A673 (cell line): ENCODE data around the gene COX6B2. TPM values are rescaled to one million over a fixed set of nuclear protein-coding genes. Genes with fewer than 3 reads are reported as not detected.

Experiments used
- BruUV-seq: library from RNA; stranded (reverse); fragments of 400-500 nt; replicated peaks from 2 replicates; lab custom pipeline; 2021; lab: Mats Ljungman, UMichigan
- CTCF ChIA-PET: fragments of 300-600 bp; sonication (Branson Sonifier 250); formaldehyde crosslinking; loops from one replicate; lab custom pipeline; 2022; ENCODE audit warnings: antibody characterized with exemption; lab: Charles Lee
- POLR2A ChIA-PET: fragments of 300-600 bp; sonication (Branson Sonifier 250); formaldehyde crosslinking; loops from one replicate; lab custom pipeline; 2022; ENCODE audit warnings: antibody characterized with exemption; ENCODE audit not compliant: low non-redundant PET; lab: Charles Lee
- DNase-seq: peaks from one replicate; pipeline ENCODE4 v3.0.0-alpha.2; 2015; ENCODE audit warnings: low spot score
- H3K27ac ChIP-seq: fragments of 200-600 bp; sonication (generic); 2 replicates; pipeline ENCODE4 v1.5.1; 2016; ENCODE audit warnings: mixed run types, low read depth, mild to moderate bottlenecking, mixed read lengths, antibody characterized with exemption, low read length; ENCODE audit not compliant: poor library complexity, severe bottlenecking
- H3K27me3 ChIP-seq: fragments of 200-600 bp; sonication (generic); replicated peaks from 2 replicates; pipeline ENCODE4 v1.6.1; 2017; ENCODE audit warnings: mixed run types, low read depth, mild to moderate bottlenecking, mixed read lengths, antibody characterized with exemption, low read length; ENCODE audit not compliant: insufficient read depth, poor library complexity
- H3K36me3 ChIP-seq: fragments of 200-600 bp; sonication (generic); 2 replicates; pipeline ENCODE4 v1.6.1; 2016; ENCODE audit warnings: mixed run types, mild to moderate bottlenecking, mixed read lengths, antibody characterized with exemption, low read length; ENCODE audit not compliant: insufficient read depth, poor library complexity, severe bottlenecking
- H3K4me1 ChIP-seq: fragments of 200-600 bp; sonication (generic); 2 replicates; pipeline ENCODE4 v1.6.1; 2017; ENCODE audit warnings: mixed run types, mild to moderate bottlenecking, mixed read lengths, antibody characterized with exemption, low read length; ENCODE audit not compliant: insufficient read depth, poor library complexity, severe bottlenecking
- H3K4me3 ChIP-seq: fragments of 200-600 bp; sonication (generic); 2 replicates; pipeline ENCODE4 v1.5.1; 2016; ENCODE audit warnings: low read depth, mixed run types, mild to moderate bottlenecking, mixed read lengths, low read length; ENCODE audit not compliant: poor library complexity, severe bottlenecking
- H3K9me3 ChIP-seq: fragments of 200-600 bp; sonication (generic); 2 replicates; pipeline ENCODE4 v1.6.1; 2016; ENCODE audit warnings: mixed run types, low read depth, mild to moderate bottlenecking, mixed read lengths, antibody characterized with exemption, low read length; ENCODE audit not compliant: poor library complexity, severe bottlenecking
- CTCF ChIP-seq: fragments of 300-800, 200-600 bp; sonication (generic); conservative IDR thresholded peaks from 2 replicates; pipeline ENCODE4 v1.5.1; 2017; ENCODE audit warnings: low read depth, mild to moderate bottlenecking, antibody characterized with exemption, low read length, moderate library complexity, mixed read lengths
- EZH2 ChIP-seq: fragments of 200-600 bp; sonication (generic); IDR thresholded peaks from 2 replicates; pipeline ENCODE4 v1.6.1; 2017; ENCODE audit warnings: borderline replicate concordance, low read depth, mild to moderate bottlenecking, mixed read lengths, antibody characterized with exemption, low read length; ENCODE audit not compliant: poor library complexity, severe bottlenecking
- intact Hi-C: fragments of 100-400 bp; cut with micrococcal nuclease; formaldehyde crosslinking; loops from one replicate; pipeline ENCODE4 v1.10.0; 2022; ENCODE audit not compliant: unreplicated experiment
- total RNA-seq: library from RNA; stranded (reverse); gene quantifications from 2 replicates; pipeline ENCODE4 v1.2.3, GENCODE V29; 2021

Gene COX6B2
- total RNA-seq, 1 experiment from 2014 or later, result not detected

- Histone ChIP-seq H3K36me3 (peaks cover 15% of the 10 kb centered on the region), H3K27me3 (no peaks in the 10 kb centered on the region), H3K9me3 (no peaks in the 10 kb centered on the region), H3K4me1 (peaks cover 7% of the 10 kb centered on the region), H3K27ac (no peak overlapping the region), H3K4me3 (no peak overlapping the region)
- TF ChIP-seq EZH2 (no peak), CTCF (no peak)
- DNase-seq, result no peak
- intact Hi-C loops, result no loop called here
- BruUV-seq, result no TSS peak
- ChIA-PET CTCF (no interaction called here), POLR2A (no interaction called here)
Observed at GRCh38 chr19:55344444-55344843, 10.1 kb downstream of the COX6B2 start.

GRCh38 chr19:55341595-55342531 lies 12.7 kb downstream of the COX6B2 start:
- CTCF ChIA-PET, result no interaction called here
- POLR2A ChIA-PET, result no interaction called here
- peaks cover 15% of the 10 kb centered on the region for H3K36me3 ChIP-seq
- no peaks in the 10 kb centered on the region for H3K9me3 ChIP-seq
- no peak overlapping the region for H3K27ac ChIP-seq
- BruUV-seq, result TSS peak; percentile 69
- intact Hi-C loops, result no loop called here
- H3K4me3 ChIP-seq, result peak overlapping the region; percentile 74
- no peaks in the 10 kb centered on the region for H3K27me3 ChIP-seq
- TF ChIP-seq CTCF (no peak), EZH2 (no peak)
- DNase-seq, result no peak
- peaks cover 8% of the 10 kb centered on the region for H3K4me1 ChIP-seq

GRCh38 chr19:55341171-55341588 lies 13.3 kb downstream of the COX6B2 start:
- Histone ChIP-seq H3K4me3 (peak overlapping the region; percentile 74), H3K27me3 (no peaks in the 10 kb centered on the region), H3K36me3 (peaks cover 15% of the 10 kb centered on the region), H3K4me1 (peaks cover 8% of the 10 kb centered on the region), H3K27ac (peak overlapping the region; percentile 89), H3K9me3 (no peaks in the 10 kb centered on the region)
- DNase-seq, result no peak
- intact Hi-C loops, result no loop called here
- POLR2A ChIA-PET, result no interaction called here
- BruUV-seq, result no TSS peak
- CTCF ChIA-PET, result no interaction called here
- TF ChIP-seq EZH2 (no peak), CTCF (no peak)
